Muscle layer of colon (tissue), 2 donors: ENCODE data around the gene NISCH.

ENCODE experiments used
- H3K27ac ChIP-seq: one replicate; pipeline ENCODE4 v1.7.0; 2013; ENCODE audit warnings: low read depth, mild to moderate bottlenecking, low read length, moderate library complexity
- H3K27me3 ChIP-seq, 2 donors: one replicate each; pipeline ENCODE4 v1.7.0; 2013; ENCODE audit warnings: low read length in 2 of 2, mild to moderate bottlenecking in 2 of 2; ENCODE audit not compliant: insufficient read depth in 2 of 2, control insufficient read depth in 1 of 2
- H3K36me3 ChIP-seq: one replicate; pipeline ENCODE4 v1.7.0; 2013; ENCODE audit warnings: mild to moderate bottlenecking, low read length; ENCODE audit not compliant: insufficient read depth
- H3K4me1 ChIP-seq: one replicate; pipeline ENCODE4 v1.7.0; 2013; ENCODE audit warnings: mild to moderate bottlenecking, low read length; ENCODE audit not compliant: insufficient read depth
- H3K4me3 ChIP-seq, 2 donors: one replicate each; pipeline ENCODE4 v1.7.0; 2013; ENCODE audit warnings: low read length in 2 of 2, low read depth in 1 of 2, mild to moderate bottlenecking in 1 of 2, moderate library complexity in 1 of 2
- H3K9ac ChIP-seq: one replicate; pipeline ENCODE4 v1.7.0; 2013; ENCODE audit warnings: low read length
- H3K9me3 ChIP-seq: one replicate; pipeline ENCODE4 v1.7.0; 2013; ENCODE audit warnings: mild to moderate bottlenecking, low read length
- donor health status: abdominal sarcoma.
- donor health status: Adenocarcinoma of cecum.

Gene NISCH

DNA sequence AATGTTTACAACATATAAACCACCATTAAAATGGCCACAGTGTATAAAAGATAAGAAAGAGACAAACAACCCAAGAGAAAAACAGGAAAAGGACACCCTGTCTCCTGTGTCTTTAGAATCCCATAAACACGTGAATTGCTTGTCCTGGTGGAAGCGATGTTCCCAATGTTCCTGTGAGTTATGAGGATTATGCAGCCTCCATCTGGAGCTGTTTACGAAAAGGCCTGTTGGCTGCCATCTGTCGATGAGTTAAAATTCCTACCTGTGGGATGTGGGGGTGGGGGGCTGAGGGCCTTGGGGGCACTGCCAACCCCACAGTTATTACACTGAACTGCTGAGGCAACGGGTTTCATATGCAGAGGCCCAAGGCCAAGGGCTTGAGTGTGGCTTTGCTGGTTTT, 13.6 kb downstream of the NISCH start:
- H3K36me3 ChIP-seq: peaks cover 52% of the 10 kb centered on the region

DNA sequence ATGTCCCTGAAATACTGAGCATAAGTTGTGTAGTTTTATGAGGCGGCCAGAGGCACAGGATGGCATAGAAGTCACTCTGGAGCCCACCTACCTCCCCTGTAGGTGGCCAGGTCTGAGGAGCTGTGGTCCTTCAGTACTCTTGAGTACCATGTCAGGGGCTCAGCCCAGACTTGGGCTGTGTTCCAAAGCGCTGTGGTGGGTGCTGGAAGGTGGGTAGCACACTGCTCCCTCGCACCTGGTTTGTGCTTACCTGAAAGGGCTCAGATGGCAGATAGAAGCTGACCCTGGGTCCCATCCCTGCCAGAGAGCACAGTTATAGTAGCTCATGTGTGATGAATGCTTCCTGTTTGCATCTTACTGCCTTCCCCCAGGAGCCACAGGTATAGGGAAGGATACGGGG, 15.5 kb downstream of the NISCH start:
- Histone ChIP-seq H3K9me3 (no peaks in the 10 kb centered on the region), H3K27ac (no peak overlapping the region), H3K27me3 (no peaks in the 10 kb centered on the region), H3K4me3 (no peak overlapping the region), H3K36me3 (peaks cover 56% of the 10 kb centered on the region), H3K9ac (no peak overlapping the region), H3K4me1 (peaks cover 9% of the 10 kb centered on the region)

More for the DNA sequence above, 13.6 kb downstream of the NISCH start:
- Histone ChIP-seq H3K9me3 (no peaks in the 10 kb centered on the region), H3K9ac (no peak overlapping the region), H3K27ac (no peak overlapping the region), H3K4me1 (peaks cover 9% of the 10 kb centered on the region), H3K27me3 (no peaks in the 10 kb centered on the region), H3K4me3 (no peak overlapping the region)

DNA sequence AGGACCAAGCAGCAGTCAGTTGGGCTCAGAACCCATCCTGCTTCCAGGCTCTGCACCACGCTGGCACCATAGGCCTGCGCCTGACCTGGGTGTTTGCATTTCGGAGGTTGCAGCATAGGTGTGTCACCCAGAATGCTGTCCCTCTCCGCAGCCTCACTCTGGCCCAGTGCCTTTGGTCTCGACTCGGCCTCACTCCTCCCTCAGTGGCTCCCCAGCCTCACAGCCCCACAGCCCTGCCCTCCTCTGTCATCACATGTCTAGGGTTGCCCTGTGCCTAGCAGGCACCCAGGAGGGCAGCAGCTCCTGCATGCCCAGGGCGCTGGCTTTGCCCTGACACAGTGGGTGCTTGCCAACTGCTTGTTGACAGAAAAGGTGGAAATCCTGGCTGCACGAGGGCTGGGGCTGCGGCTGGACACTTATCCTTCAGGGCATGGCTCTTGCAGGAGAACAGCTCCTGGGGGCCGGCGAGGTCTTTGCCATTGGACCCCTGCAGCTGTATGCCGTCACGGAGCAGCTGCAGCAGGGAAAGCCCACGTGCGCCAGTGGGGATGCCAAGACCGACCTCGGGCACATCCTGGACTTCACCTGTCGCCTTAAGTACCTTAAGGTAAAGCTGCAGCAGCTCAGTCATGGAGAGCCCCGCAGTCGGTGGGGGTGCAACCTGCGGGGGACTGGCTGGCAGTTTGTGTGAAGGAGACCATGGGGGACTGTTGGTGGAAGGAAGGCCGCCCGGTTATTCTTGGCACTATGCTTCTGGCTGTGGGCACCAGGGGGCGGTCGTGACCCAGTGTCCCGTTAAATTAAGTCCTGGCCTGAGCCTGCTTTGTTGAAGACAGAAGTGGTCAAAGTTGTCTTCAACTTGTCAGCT, 16.2 kb downstream of the NISCH start:
- Histone ChIP-seq H3K9me3 (no peaks in the 10 kb centered on the region), H3K4me1 (peaks cover 9% of the 10 kb centered on the region), H3K4me3 (no peak overlapping the region), H3K9ac (no peak overlapping the region), H3K27ac (no peak overlapping the region), H3K27me3 (no peaks in the 10 kb centered on the region), H3K36me3 (peaks cover 61% of the 10 kb centered on the region)

DNA sequence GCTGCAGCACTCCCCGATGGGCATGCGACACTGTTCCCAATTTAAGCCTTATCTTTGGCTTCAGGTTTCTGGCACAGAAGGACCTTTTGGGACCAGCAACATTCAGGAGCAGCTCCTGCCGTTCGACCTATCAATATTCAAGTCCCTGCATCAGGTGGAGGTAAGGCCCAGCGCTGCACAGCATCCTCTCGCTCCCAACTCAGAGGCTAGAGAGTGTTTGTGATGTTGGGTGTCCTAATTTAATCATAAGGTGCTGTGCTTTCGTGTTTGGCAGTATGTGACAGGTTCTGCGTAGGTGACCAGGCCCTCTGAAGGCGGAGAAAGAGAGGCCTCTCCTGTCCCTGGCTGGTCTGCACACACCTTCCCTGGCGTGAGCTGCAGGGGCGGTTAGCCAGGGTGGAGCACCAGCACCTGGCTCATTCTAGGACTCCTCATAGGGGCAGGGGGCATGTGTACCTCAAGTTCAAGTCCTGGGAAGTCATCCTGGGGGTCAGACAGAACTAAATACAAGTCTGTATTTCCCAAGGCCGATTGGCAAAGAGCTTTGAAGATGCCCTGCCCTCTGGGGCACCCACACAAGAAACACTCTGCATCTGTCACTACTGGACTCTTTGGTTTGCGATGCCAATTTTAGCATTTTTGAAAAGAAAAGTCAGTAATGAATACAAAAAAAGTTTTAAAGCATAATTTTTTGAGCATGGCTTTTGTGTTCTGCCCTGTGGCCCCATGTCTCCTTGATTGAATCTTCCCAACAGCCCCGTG, 17.0 kb downstream of the NISCH start:
- H3K4me3 ChIP-seq: no peak overlapping the region
- H3K36me3 ChIP-seq: peaks cover 69% of the 10 kb centered on the region
- no peaks in the 10 kb centered on the region for H3K27me3 ChIP-seq
- peaks cover 9% of the 10 kb centered on the region for H3K4me1 ChIP-seq
- H3K9ac ChIP-seq: no peak overlapping the region
- no peaks in the 10 kb centered on the region for H3K9me3 ChIP-seq
- H3K27ac ChIP-seq: no peak overlapping the region

DNA sequence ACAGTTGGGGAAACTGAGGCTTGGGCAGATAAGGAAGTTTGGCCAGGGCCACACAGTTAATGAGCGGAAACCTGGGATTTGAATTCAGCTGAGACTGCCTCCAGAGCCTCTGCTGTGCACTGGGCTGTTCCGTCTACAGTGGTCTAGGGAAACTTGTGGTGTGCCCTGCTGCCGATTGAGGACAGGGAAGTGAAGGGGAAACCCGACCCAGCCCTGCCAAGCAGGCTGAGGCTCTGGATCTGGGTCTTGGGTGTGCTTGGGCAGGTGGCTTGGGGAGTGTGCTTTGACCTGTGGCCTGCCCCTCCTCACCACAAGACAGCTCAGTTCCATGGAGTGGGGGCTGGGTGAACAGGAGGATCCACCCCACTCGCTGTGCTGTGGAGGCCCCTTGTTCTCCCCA, 17.6 kb downstream of the NISCH start:
- no peaks in the 10 kb centered on the region for H3K27me3 ChIP-seq
- H3K4me3 ChIP-seq: no peak overlapping the region
- H3K4me1 ChIP-seq: peaks cover 9% of the 10 kb centered on the region
- H3K36me3 ChIP-seq: peaks cover 74% of the 10 kb centered on the region
- H3K27ac ChIP-seq: no peak overlapping the region
- no peak overlapping the region for H3K9ac ChIP-seq
- H3K9me3 ChIP-seq: no peaks in the 10 kb centered on the region

DNA sequence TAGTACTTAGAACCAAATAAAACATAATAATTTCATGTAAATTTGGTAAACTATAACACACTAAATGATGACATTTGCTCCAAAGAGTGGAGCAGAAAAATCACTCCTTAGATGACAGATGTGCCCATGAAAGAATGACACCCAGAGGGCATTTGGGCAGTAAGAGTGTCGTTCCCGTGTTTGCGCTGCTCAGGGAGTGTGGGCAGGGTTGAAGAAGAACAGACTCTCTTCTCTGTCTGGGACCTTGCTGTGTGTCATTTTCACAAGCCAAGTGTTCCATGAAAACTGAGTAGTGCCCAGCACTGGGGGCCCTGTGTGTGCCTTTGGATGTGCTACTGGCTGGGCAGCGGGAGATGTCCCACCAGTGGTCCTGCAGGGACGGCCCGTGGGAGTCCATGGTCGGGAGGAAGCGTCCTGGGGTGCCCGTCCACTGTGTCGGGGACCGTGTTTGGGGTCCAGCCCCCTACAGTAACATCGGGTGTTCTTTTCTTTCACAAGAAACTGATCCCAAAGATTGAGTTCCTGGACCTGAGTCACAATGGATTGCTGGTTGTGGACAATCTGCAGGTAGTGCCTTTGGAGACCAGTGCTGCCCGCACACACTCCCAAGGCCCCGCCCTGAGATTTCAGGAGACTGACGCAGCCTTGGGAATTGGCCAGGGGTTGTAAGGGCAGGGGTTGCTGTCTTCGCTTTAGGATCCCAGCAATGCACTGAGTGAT, 21.8 kb downstream of the NISCH start:
- Histone ChIP-seq H3K36me3 (peaks cover 91% of the 10 kb centered on the region), H3K4me3 (no peak overlapping the region), H3K27ac (no peak overlapping the region), H3K9ac (no peak overlapping the region), H3K4me1 (no peaks in the 10 kb centered on the region), H3K27me3 (no peaks in the 10 kb centered on the region), H3K9me3 (no peaks in the 10 kb centered on the region)

DNA sequence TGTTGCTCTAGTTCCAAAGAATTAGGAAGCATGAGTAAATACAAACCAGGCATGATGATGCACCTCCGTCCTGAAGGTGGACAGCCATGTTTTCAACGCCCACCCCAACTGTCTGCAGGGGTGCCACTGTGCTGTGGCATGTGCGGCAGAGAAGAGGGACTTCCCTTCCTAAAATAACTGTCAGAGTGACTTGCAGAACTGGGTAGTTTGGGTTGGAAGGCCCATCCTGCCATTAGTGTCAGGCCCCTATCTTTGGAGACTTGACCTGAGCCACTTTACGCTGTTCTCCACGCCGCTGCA, 22.3 kb downstream of the NISCH start:
- Histone ChIP-seq H3K36me3 (peaks cover 91% of the 10 kb centered on the region), H3K9me3 (no peaks in the 10 kb centered on the region), H3K27ac (no peak overlapping the region), H3K4me3 (no peak overlapping the region), H3K27me3 (no peaks in the 10 kb centered on the region), H3K9ac (no peak overlapping the region), H3K4me1 (no peaks in the 10 kb centered on the region)

DNA sequence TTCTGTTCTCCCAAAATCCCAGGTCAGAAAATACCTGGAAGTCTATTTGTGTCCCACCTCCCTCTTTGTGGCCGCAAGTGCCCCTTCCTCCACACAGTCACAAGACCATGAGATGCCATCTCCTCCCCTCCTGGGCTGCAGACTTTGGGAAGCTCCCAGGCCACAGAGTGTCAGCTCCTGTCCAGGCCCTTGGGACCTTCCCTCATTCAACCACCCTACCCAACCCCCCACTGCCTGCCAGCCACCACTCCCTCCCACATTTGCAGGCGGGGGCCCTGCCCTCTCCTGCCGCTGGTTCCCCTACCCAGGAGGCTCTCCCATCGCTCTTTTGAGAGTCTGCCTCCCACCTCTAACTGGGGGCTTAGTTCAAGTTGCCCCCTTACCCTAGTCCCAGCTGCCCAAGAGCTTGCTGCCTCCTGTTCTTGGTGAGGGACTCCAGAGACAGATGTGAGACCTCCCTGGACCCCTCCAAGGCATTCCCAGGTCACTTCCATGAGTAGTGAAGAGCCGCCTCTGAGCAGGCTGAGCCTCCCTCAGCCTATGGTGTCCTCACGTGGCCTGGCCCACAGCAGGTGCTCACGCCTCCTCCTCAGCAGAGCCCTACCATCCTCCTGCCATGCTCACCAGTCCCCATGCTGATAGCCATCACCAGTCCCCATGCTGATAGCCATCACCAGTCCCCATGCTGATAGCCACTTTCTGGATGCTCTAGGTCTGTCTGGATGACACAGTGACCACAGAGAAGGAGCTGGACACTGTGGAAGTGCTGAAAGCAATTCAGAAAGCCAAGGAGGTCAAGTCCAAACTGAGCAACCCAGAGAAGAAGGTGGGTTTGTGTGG, 23.9 kb downstream of the NISCH start:
- H3K27ac ChIP-seq: no peak overlapping the region
- H3K4me3 ChIP-seq: no peak overlapping the region
- H3K27me3 ChIP-seq: no peaks in the 10 kb centered on the region
- H3K36me3 ChIP-seq: peaks cover 80% of the 10 kb centered on the region
- H3K9me3 ChIP-seq: no peaks in the 10 kb centered on the region
- peaks cover 11% of the 10 kb centered on the region for H3K4me1 ChIP-seq
- no peak overlapping the region for H3K9ac ChIP-seq

DNA sequence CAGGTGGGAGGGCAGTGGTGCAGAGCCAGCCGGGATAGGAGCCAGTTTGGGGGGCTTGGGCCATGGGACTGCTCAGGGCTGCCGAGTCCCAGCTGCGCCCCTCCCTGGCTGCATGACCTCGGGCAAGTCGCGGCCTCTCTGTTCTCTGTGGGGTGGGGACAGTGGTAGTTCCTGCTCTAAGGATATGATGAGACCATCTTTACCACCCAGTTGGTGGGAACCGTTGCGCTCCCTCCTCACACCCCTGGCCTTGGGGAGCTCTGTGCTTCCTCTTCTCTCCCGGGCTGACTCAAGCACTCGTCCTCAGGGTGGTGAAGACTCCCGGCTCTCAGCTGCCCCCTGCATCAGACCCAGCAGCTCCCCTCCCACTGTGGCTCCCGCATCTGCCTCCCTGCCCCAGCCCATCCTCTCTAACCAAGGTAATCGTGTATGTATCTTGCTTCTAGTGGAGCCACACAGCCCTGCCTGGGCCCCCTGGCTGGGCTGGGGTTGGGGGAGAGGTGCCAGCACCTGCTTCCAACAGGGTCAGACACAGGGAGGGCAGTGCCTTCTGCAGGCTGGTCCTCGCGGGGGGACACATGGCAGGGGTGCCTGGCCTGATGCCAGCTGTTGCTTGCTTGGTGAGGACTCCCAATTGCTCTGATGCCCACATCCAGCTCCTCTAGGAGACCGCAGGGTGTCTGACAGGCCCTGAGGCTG, 24.6 kb downstream of the NISCH start:
- Histone ChIP-seq H3K4me3 (no peak overlapping the region), H3K36me3 (peaks cover 78% of the 10 kb centered on the region), H3K9me3 (no peaks in the 10 kb centered on the region), H3K27ac (no peak overlapping the region), H3K4me1 (peaks cover 18% of the 10 kb centered on the region), H3K27me3 (no peaks in the 10 kb centered on the region), H3K9ac (no peak overlapping the region)

DNA sequence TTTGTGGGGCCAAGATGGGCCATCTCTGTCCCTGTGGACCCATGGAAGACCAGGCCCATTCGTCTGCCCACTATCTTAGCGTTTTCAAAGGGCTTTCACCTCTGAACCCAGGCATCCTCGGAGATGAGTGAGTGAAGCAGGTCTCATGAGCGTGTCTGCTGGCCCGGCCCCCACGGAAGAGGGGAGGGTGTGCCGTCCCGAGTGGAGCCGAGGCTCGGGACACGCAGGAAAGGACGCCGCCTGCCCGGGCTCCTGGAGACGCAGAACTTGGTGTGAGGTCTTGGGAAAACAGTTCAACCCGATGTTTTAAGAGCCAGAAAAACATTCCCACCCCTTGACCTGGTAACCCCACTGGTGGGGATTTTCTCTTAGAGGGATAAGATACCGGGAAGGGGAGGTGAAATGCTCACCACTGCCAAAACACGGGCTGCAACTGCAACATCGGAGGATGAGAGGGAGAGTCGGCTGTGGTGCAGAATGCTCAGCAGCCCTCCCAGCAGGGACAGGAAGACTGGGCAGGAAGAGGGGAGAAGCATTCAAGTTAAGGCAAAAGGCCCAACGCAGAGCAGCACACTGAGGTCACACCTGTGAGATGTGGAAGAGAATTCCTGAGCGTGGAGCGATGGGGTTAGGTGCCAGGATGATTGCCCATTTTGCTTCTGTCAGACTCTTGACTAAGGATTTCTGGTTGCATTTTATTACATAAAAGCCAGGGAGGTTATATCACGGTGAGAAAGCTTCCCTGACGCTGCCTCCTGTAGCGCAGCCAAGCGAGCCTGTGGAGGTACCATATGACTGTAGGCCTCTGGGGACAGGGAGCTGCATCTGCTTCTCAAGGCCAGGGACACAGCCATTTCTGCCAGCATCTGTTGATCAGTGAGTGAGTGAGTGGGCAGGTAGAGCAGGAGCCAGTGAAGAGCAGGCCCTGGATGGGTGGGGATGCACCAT, 25.6 kb downstream of the NISCH start:
- Histone ChIP-seq H3K27ac (no peak overlapping the region), H3K4me1 (peaks cover 21% of the 10 kb centered on the region), H3K9me3 (no peaks in the 10 kb centered on the region), H3K36me3 (peaks cover 69% of the 10 kb centered on the region), H3K27me3 (no peaks in the 10 kb centered on the region), H3K4me3 (no peak overlapping the region), H3K9ac (no peak overlapping the region)
